ENCODE data around the gene OARD1.

GRCh38 chr6:41085182-41085581 is 13.0 kb upstream of the OARD1 start:
- TF ChIP-seq, protein P1, sequence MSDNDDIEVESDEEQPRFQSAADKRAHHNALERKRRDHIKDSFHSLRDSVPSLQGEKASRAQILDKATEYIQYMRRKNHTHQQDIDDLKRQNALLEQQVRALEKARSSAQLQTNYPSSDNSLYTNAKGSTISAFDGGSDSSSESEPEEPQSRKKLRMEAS (CRISPR knock-in tag; IDR thresholded peaks at IDR 0.05) = no peak
- TF ChIP-seq CTCF (IDR thresholded peaks at IDR 0.05) (no peak), CREM (CRISPR knock-in tag; IDR thresholded peaks at IDR 0.05) (no peak), USF2 (CRISPR knock-in tag; IDR thresholded peaks at IDR 0.05) (no peak), ZBTB21 (CRISPR knock-in tag; IDR thresholded peaks at IDR 0.05; ENCODE audit: borderline replicate concordance) (no peak), IRF2 (CRISPR knock-in tag; IDR thresholded peaks at IDR 0.05; ENCODE audit: borderline replicate concordance, low read depth) (no peak), ATF3 (CRISPR knock-in tag; conservative IDR thresholded peaks at IDR 0.05) (no peak), ZNF121 (CRISPR knock-in tag; IDR thresholded peaks at IDR 0.05) (no peak), HMGXB4 (CRISPR knock-in tag; IDR thresholded peaks at IDR 0.05) (no peak), ZNF512 (CRISPR knock-in tag; IDR thresholded peaks at IDR 0.05; ENCODE audit: borderline replicate concordance) (no peak), ESRRA (CRISPR knock-in tag; IDR thresholded peaks at IDR 0.05; ENCODE audit: borderline replicate concordance) (no peak), NFYB (CRISPR knock-in tag; conservative IDR thresholded peaks at IDR 0.05; ENCODE audit: low read depth) (no peak)
- TF ChIP-seq, protein P2, sequence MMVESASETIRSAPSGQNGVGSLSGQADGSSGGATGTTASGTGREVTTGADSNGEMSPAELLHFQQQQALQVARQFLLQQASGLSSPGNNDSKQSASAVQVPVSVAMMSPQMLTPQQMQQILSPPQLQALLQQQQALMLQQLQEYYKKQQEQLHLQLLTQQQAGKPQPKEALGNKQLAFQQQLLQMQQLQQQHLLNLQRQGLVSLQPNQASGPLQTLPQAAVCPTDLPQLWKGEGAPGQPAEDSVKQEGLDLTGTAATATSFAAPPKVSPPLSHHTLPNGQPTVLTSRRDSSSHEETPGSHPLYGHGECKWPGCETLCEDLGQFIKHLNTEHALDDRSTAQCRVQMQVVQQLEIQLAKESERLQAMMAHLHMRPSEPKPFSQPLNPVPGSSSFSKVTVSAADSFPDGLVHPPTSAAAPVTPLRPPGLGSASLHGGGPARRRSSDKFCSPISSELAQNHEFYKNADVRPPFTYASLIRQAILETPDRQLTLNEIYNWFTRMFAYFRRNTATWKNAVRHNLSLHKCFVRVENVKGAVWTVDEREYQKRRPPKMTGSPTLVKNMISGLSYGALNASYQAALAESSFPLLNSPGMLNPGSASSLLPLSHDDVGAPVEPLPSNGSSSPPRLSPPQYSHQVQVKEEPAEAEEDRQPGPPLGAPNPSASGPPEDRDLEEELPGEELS (CRISPR knock-in tag; IDR thresholded peaks at IDR 0.05) = no peak

All from WTC11 (cell line).